EL (cell line): ENCODE data around the gene PKP1.

Source experiments
- DNase-seq: peaks from one replicate; pipeline ENCODE4 v3.0.0-alpha.2; 2016

Gene PKP1

DNA sequence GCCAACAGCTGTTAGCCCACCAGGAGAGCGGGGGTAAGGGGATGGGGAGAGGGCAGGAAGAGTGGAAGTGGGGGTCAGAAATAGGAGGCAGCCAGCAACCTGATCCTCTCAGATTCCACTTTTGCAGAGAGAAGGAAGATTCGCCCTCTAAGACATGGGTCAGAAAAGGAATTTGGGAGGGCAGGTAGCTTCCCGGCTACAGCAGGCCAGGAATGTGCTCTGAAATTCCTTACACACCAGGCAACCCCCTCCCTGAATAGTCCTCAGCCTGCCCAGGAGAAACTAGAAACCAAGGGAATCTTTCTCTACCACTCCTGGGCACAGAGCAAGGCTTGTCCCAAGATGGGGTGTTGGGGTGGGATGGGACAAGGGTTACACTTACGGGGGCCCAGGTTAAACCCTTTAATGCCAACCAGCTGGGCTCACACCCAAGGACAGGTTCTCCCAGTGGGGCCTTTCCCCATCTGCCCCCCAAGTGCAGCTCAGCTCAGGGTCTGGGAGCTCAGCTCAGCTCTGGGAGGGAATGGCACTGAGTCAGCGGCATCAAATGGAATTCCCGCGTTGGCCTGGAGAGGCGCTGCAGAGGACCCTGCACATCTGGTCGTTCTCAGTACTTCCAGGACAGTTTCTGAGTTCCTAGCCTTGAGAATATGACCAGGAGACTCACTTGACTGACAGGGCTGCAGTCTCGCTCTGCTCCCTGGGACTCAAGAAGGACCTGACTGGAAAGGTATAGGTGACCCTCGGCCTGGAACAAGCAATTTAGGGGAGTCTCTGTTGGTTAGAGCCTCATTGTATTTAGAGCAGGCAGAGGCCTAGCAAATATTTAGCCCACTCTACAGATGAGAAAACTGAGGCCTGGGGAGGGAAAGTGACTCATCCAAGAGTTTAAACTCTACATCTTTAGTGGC lies 93.4 kb downstream of the PKP1 start:
- peak; percentile 58 for DNase-seq

DNA sequence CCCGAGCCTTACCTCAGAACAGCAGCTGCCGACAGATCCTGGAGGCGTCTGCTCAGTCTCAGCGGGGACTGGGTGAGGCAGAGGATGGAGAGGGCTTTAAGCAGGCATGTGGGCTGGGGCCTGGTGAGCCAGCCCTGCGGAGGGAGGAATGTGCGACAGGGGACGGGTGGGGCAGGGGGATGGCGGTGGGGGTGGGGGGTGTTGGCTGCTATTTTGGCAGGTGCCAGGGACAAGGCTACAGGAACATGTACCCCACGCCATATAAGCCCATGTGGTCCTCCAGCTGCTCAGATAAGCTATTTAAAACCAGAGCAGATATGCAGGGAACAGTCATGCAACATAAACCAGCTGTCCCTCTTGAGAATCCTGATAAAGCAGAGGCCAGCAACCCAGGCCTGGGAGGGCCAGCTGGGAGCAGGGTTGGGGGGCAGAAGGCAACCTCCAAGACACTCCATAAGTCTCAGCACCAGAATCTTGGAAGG lies 94.3 kb downstream of the PKP1 start, which contains the start of gene TNNT2:
Gene TNNT2 (minus strand): TSS at position 70 of the 482 bp plus-strand sequence. CDS start 4,426 bp downstream, outside the sequence.
- no peak for DNase-seq

DNA sequence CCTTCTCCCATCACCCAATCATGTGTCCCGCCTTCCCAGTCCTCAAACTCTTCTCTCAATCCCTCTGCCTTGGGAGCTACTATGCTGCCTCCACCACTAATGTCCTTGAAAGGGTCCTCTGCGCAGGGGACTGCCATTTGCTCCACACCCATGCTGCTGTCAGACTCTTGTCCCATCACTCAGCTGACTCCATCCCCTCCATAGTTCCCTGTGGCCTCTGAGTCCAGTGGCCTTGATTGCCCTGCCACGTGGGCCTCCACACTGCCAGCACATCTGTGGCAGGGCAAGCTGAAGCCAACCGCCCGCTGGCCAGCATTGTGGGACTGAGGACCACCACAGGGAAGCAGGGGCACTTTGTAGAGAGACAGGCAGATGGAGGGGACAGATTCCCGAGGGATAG lies 95.5 kb downstream of the PKP1 start:
- DNase-seq: no peak

DNA sequence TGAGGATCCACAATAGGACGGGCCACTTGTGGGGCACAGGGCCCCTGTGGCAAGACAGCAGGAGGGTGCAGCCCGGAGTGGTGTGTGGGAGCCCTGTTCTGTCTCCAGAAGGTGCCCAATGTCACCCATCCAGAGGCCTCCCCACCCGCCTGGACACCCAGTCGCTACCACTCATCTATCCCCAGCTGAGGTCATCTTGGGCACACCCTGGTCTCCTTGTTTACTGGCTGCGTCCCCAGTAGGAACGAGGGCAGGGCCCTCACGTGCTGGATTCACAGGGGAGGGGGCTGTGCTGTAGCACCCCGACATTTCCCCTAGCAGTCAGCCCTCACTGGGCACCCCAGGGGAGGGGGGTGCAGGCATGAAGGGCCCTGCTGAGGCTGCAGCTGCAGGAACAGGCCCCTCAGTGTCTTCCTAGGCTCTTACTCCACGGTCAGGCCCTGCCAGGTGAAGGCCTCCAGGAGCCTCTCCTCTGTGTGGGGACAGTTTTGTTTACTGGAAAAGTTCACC lies 96.5 kb downstream of the PKP1 start:
- DNase-seq: no peak

DNA sequence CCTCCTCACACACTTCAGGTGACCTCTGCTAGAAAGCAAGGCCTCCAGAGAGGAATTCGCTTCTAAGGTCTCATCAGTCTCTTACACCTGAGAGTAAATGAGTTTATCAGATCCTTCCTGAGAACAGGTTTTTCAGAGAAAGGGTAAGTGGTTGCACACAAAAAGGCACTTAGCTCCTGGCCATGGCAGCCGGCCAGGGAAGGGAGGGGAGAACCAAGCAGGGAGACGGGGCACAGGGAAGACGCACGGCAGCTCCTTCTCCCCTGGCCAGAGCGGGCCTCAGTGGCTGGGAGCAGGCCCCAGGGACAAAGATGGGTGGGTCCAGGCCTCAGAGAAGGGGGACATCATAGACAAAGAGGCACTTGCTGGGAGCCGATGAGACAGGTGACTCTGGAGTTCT lies 97.8 kb downstream of the PKP1 start:
- no peak for DNase-seq
